MM.1S (cell line): ENCODE data around the gene TENT4B.

Experiments used
- CTCF ChIP-seq: fragments of 300-600 bp; sonication (generic); IDR thresholded peaks from 2 replicates; pipeline ENCODE4 v1.5.1; 2016; ENCODE audit warnings: antibody characterized with exemption, low read length, mixed read lengths
- EZH2 ChIP-seq: fragments of 300-600 bp; sonication (generic); optimal IDR thresholded peaks from 2 replicates; pipeline ENCODE3; 2017; ENCODE audit warnings: low read depth, mild to moderate bottlenecking, antibody characterized with exemption, low read length, mixed read lengths
- EZH2phosphoT487 ChIP-seq: fragments of 300-600 bp; sonication (generic); IDR thresholded peaks from 2 replicates; pipeline ENCODE4 v1.6.1; 2018; ENCODE audit warnings: antibody characterized with exemption, low read length

GRCh38 chr16:50120711-50121110 lies 32.4 kb upstream of the TENT4B start:
- no peak for TF ChIP-seq EZH2
- no peak for TF ChIP-seq CTCF
- TF ChIP-seq EZH2phosphoT487 = no peak
